H54 (cell line): ENCODE results near the gene CRTAC1.
A peak's percentile ranks its signal among the peaks of the same experiment; 100 is the strongest.
"Not testable (repeated sequence)": the region's sequence is repeated elsewhere in the genome, so short reads cannot be mapped to it uniquely, and the experiment has no call there.

Experiments used
- DNase-seq: peaks from one replicate; pipeline ENCODE4 v3.0.0; 2011; ENCODE audit warnings: low spot score, mixed read lengths; ENCODE audit not compliant: insufficient read length
- FAIRE-seq: peaks from 3 replicates; lab custom pipeline; 2011; peaks lifted over from hg19 to GRCh38; lab: Jason Lieb, UNC
- POLR2A ChIP-seq: IDR thresholded peaks from 2 replicates; pipeline ENCODE4 v1.6.1; 2011; ENCODE audit warnings: low read depth, mild to moderate bottlenecking, low read length

CRTAC1 gene

GRCh38 chr10:97865488-97865887, 164.9 kb downstream of the CRTAC1 start:
- no peak for FAIRE-seq
- no peak for TF ChIP-seq POLR2A
- DNase-seq: no peak

- TF ChIP-seq POLR2A: no peak
- DNase-seq (no peak), FAIRE-seq (no peak)
These were observed 166.6 kb downstream of the CRTAC1 start for GRCh38 chr10:97863808-97864207.

- no peak for DNase-seq
- TF ChIP-seq POLR2A: no peak
- FAIRE-seq: no peak
These were observed 168.5 kb downstream of the CRTAC1 start for GRCh38 chr10:97861924-97862323.

GRCh38 chr10:97861097-97861750, 169.2 kb downstream of the CRTAC1 start:
- FAIRE-seq (peak; percentile 97), DNase-seq (peak; percentile 99)
- TF ChIP-seq POLR2A: no peak

GRCh38 chr10:97858001-97858439, 172.4 kb downstream of the CRTAC1 start:
- DNase-seq: no peak
- no peak for FAIRE-seq
- TF ChIP-seq POLR2A: no peak

- no peak for DNase-seq
- FAIRE-seq: no peak
- no peak for TF ChIP-seq POLR2A
These were observed 175.7 kb downstream of the CRTAC1 start for GRCh38 chr10:97854743-97855142.

- peak; percentile 56 for DNase-seq
- no peak for FAIRE-seq
- no peak for TF ChIP-seq POLR2A
These were observed 177.5 kb downstream of the CRTAC1 start for GRCh38 chr10:97852840-97853405.

GRCh38 chr10:97852277-97852676, 178.1 kb downstream of the CRTAC1 start:
- FAIRE-seq (no peak), DNase-seq (no peak)
- TF ChIP-seq POLR2A: no peak

- no peak for TF ChIP-seq POLR2A
These were observed 178.9 kb downstream of the CRTAC1 start for GRCh38 chr10:97851341-97852001.

GRCh38 chr10:97850446-97850845, 180.0 kb downstream of the CRTAC1 start:
- no peak for TF ChIP-seq POLR2A
- DNase-seq (no peak), FAIRE-seq (no peak)

More at GRCh38 chr10:97851341-97852001, 178.9 kb downstream of the CRTAC1 start:
- FAIRE-seq (no peak), DNase-seq (no peak)

- DNase-seq: peak; percentile 70
- no peak for TF ChIP-seq POLR2A
- FAIRE-seq: no peak
These were observed 180.6 kb downstream of the CRTAC1 start, which contains the start of gene GOLGA7B for GRCh38 chr10:97849687-97850402. TSS of gene GOLGA7B (plus strand) at chr10:97849843. CDS start at chr10:97850304, 461 bp downstream.

GRCh38 chr10:97849103-97849686, 181.2 kb downstream of the CRTAC1 start:
- FAIRE-seq (no peak), DNase-seq (no peak)
- TF ChIP-seq POLR2A: no peak

- FAIRE-seq (no peak), DNase-seq (no peak)
- TF ChIP-seq POLR2A: no peak
These were observed 185.7 kb downstream of the CRTAC1 start for GRCh38 chr10:97844678-97845077.

- FAIRE-seq, DNase-seq: not testable (repeated sequence)
These were observed 186.4 kb downstream of the CRTAC1 start for GRCh38 chr10:97843972-97844371.
